Prostate gland (tissue), 2 donors: ENCODE data around the gene SDC1.

Experiments
- CTCF ChIP-seq, 4 experiments: fragments of 200-600 bp in 2 of 4; fragments of 450-650 bp in 2 of 4; sonication (generic) in 2 of 4; IDR thresholded peaks; 1 replicate in 3 of 4; 2 replicates in 1 of 4; pipeline ENCODE4 v1.5.1; 2016 to 2019; ENCODE audit warnings: antibody characterized with exemption in 4 of 4, mild to moderate bottlenecking in 2 of 4, moderate library complexity in 2 of 4
- POLR2A ChIP-seq: fragments of 450-650 bp; IDR thresholded peaks from one replicate; pipeline ENCODE4 v1.6.1; 2016; ENCODE audit warnings: antibody characterized with exemption, mild to moderate bottlenecking
- POLR2AphosphoS5 ChIP-seq: sonication (generic); formaldehyde crosslinking; IDR thresholded peaks from one replicate; pipeline ENCODE4 v1.6.1; 2017; ENCODE audit warnings: antibody characterized with exemption

- TF ChIP-seq CTCF (IDR thresholded peaks at IDR 0.05) (no peak), POLR2AphosphoS5 (no peak), POLR2A (no peak)
Observed at GRCh38 chr2:20188851-20189250, 36.1 kb downstream of the SDC1 start.
